A673 (cell line): ENCODE results near the gene BOK. TPM values are rescaled to one million over a fixed set of nuclear protein-coding genes. Genes with fewer than 3 reads are reported as not detected.

Experiments used
- BruUV-seq: library from RNA; stranded (reverse); fragments of 400-500 nt; replicated peaks from 2 replicates; lab custom pipeline; 2021; lab: Mats Ljungman, UMichigan
- CTCF ChIA-PET: fragments of 300-600 bp; sonication (Branson Sonifier 250); formaldehyde crosslinking; loops from one replicate; lab custom pipeline; 2022; ENCODE audit warnings: antibody characterized with exemption; lab: Charles Lee
- POLR2A ChIA-PET: fragments of 300-600 bp; sonication (Branson Sonifier 250); formaldehyde crosslinking; loops from one replicate; lab custom pipeline; 2022; ENCODE audit warnings: antibody characterized with exemption; ENCODE audit not compliant: low non-redundant PET; lab: Charles Lee
- DNase-seq: peaks from one replicate; pipeline ENCODE4 v3.0.0-alpha.2; 2015; ENCODE audit warnings: low spot score
- H3K27ac ChIP-seq: fragments of 200-600 bp; sonication (generic); 2 replicates; pipeline ENCODE4 v1.5.1; 2016; ENCODE audit warnings: mixed run types, low read depth, mild to moderate bottlenecking, mixed read lengths, antibody characterized with exemption, low read length; ENCODE audit not compliant: poor library complexity, severe bottlenecking
- H3K27me3 ChIP-seq: fragments of 200-600 bp; sonication (generic); replicated peaks from 2 replicates; pipeline ENCODE4 v1.6.1; 2017; ENCODE audit warnings: mixed run types, low read depth, mild to moderate bottlenecking, mixed read lengths, antibody characterized with exemption, low read length; ENCODE audit not compliant: insufficient read depth, poor library complexity
- H3K36me3 ChIP-seq: fragments of 200-600 bp; sonication (generic); 2 replicates; pipeline ENCODE4 v1.6.1; 2016; ENCODE audit warnings: mixed run types, mild to moderate bottlenecking, mixed read lengths, antibody characterized with exemption, low read length; ENCODE audit not compliant: insufficient read depth, poor library complexity, severe bottlenecking
- H3K4me1 ChIP-seq: fragments of 200-600 bp; sonication (generic); 2 replicates; pipeline ENCODE4 v1.6.1; 2017; ENCODE audit warnings: mixed run types, mild to moderate bottlenecking, mixed read lengths, antibody characterized with exemption, low read length; ENCODE audit not compliant: insufficient read depth, poor library complexity, severe bottlenecking
- H3K4me3 ChIP-seq: fragments of 200-600 bp; sonication (generic); 2 replicates; pipeline ENCODE4 v1.5.1; 2016; ENCODE audit warnings: low read depth, mixed run types, mild to moderate bottlenecking, mixed read lengths, low read length; ENCODE audit not compliant: poor library complexity, severe bottlenecking
- H3K9me3 ChIP-seq: fragments of 200-600 bp; sonication (generic); 2 replicates; pipeline ENCODE4 v1.6.1; 2016; ENCODE audit warnings: mixed run types, low read depth, mild to moderate bottlenecking, mixed read lengths, antibody characterized with exemption, low read length; ENCODE audit not compliant: poor library complexity, severe bottlenecking
- CTCF ChIP-seq: fragments of 300-800, 200-600 bp; sonication (generic); conservative IDR thresholded peaks from 2 replicates; pipeline ENCODE4 v1.5.1; 2017; ENCODE audit warnings: low read depth, mild to moderate bottlenecking, antibody characterized with exemption, low read length, moderate library complexity, mixed read lengths
- EZH2 ChIP-seq: fragments of 200-600 bp; sonication (generic); IDR thresholded peaks from 2 replicates; pipeline ENCODE4 v1.6.1; 2017; ENCODE audit warnings: borderline replicate concordance, low read depth, mild to moderate bottlenecking, mixed read lengths, antibody characterized with exemption, low read length; ENCODE audit not compliant: poor library complexity, severe bottlenecking
- intact Hi-C: fragments of 100-400 bp; cut with micrococcal nuclease; formaldehyde crosslinking; loops from one replicate; pipeline ENCODE4 v1.10.0; 2022; ENCODE audit not compliant: unreplicated experiment
- total RNA-seq: library from RNA; stranded (reverse); gene quantifications from 2 replicates; pipeline ENCODE4 v1.2.3, GENCODE V29; 2021

The BOK gene
- total RNA-seq, 1 experiment from 2014 or later, result 2.7 TPM

GRCh38 chr2:241555711-241556110 lies 2.8 kb upstream of the BOK start:
- Histone ChIP-seq H3K4me3 (no peak overlapping the region), H3K9me3 (peaks cover 8% of the 10 kb centered on the region), H3K27ac (no peak overlapping the region), H3K36me3 (no peaks in the 10 kb centered on the region), H3K4me1 (no peaks in the 10 kb centered on the region), H3K27me3 (no peaks in the 10 kb centered on the region)
- ChIA-PET POLR2A (no interaction called here), CTCF (no interaction called here)
- no TSS peak for BruUV-seq
- TF ChIP-seq CTCF (no peak), EZH2 (no peak)
- no peak for DNase-seq
- intact Hi-C loops, result no loop called here

GRCh38 chr2:241556746-241557145 lies 1.8 kb upstream of the BOK start:
- no peak for DNase-seq
- ChIA-PET CTCF (no interaction called here), POLR2A (no interaction called here)
- Histone ChIP-seq H3K4me3 (no peak overlapping the region), H3K36me3 (no peaks in the 10 kb centered on the region), H3K9me3 (peaks cover 8% of the 10 kb centered on the region), H3K27me3 (no peaks in the 10 kb centered on the region), H3K4me1 (no peaks in the 10 kb centered on the region), H3K27ac (no peak overlapping the region)
- TF ChIP-seq EZH2 (no peak), CTCF (no peak)
- no TSS peak for BruUV-seq
- intact Hi-C loops, result no loop called here

- DNase-seq, result no peak
- intact Hi-C loops, result no loop called here
- H3K36me3 ChIP-seq, result no peaks in the 10 kb centered on the region
- TF ChIP-seq CTCF, result no peak
- no peak for TF ChIP-seq EZH2
- peak overlapping the region; percentile 72 for H3K4me3 ChIP-seq
- H3K4me1 ChIP-seq, result no peaks in the 10 kb centered on the region
- no peaks in the 10 kb centered on the region for H3K27me3 ChIP-seq
- POLR2A ChIA-PET, result no interaction called here
- BruUV-seq, result no TSS peak
- CTCF ChIA-PET, result no interaction called here
- no peak overlapping the region for H3K27ac ChIP-seq
- H3K9me3 ChIP-seq, result peaks cover 8% of the 10 kb centered on the region
Measured at GRCh38 chr2:241559323-241560161, 997 bp downstream of the BOK start.
